Activated CD8-positive, alpha-beta memory T cell treated with anti-CD3 and anti-CD28 coated beads, Interleukin-2, amount 10 ng/mL, durations not matched to agents 7 days and 5 days (primary cell): Measurements from ENCODE around the gene DHX29. TPM values are rescaled to one million over a fixed set of nuclear protein-coding genes. Genes with fewer than 3 reads are reported as not detected.

Source experiments
- ATAC-seq: fragments of 150-1000 bp; cut with Tn5 transposase; one replicate; pipeline ENCODE4 v1.10.0; 2021; ENCODE audit warnings: moderate library complexity
- CTCF ChIA-PET: fragments of 350-600 bp; sonication (Branson Sonifier 250); formaldehyde crosslinking; loops from one replicate; lab custom pipeline; 2021; ENCODE audit warnings: antibody characterized with exemption; lab: Charles Lee
- DNase-seq: peaks from one replicate; pipeline ENCODE4 v3.0.0-alpha.2; 2020
- H3K27ac Mint-ChIP-seq: one replicate; pipeline ENCODE4 v1.8.0; 2021; ENCODE audit warnings: mild to moderate bottlenecking, mixed read lengths
- H3K27me3 Mint-ChIP-seq: one replicate; pipeline ENCODE4 v1.8.0; 2021; ENCODE audit warnings: mixed read lengths
- H3K36me3 Mint-ChIP-seq: one replicate; pipeline ENCODE4 v1.8.0; 2021; ENCODE audit warnings: mild to moderate bottlenecking, mixed read lengths
- H3K4me1 Mint-ChIP-seq: one replicate; pipeline ENCODE4 v1.8.0; 2021; ENCODE audit warnings: mixed read lengths
- H3K4me3 Mint-ChIP-seq: one replicate; pipeline ENCODE4 v1.8.0; 2021; ENCODE audit warnings: mild to moderate bottlenecking, moderate library complexity, mixed read lengths
- H3K9me3 Mint-ChIP-seq: one replicate; pipeline ENCODE4 v1.8.0; 2022; ENCODE audit warnings: low read depth, mixed read lengths
- total RNA-seq, 2 experiments: library from RNA; stranded (reverse); gene quantifications; one replicate each; pipeline ENCODE4 v1.2.3, GENCODE V29; 2021

The DHX29 gene
- total RNA-seq, 2 experiments from 2014 or later, result 17.1 to 17.3 TPM

DNA sequence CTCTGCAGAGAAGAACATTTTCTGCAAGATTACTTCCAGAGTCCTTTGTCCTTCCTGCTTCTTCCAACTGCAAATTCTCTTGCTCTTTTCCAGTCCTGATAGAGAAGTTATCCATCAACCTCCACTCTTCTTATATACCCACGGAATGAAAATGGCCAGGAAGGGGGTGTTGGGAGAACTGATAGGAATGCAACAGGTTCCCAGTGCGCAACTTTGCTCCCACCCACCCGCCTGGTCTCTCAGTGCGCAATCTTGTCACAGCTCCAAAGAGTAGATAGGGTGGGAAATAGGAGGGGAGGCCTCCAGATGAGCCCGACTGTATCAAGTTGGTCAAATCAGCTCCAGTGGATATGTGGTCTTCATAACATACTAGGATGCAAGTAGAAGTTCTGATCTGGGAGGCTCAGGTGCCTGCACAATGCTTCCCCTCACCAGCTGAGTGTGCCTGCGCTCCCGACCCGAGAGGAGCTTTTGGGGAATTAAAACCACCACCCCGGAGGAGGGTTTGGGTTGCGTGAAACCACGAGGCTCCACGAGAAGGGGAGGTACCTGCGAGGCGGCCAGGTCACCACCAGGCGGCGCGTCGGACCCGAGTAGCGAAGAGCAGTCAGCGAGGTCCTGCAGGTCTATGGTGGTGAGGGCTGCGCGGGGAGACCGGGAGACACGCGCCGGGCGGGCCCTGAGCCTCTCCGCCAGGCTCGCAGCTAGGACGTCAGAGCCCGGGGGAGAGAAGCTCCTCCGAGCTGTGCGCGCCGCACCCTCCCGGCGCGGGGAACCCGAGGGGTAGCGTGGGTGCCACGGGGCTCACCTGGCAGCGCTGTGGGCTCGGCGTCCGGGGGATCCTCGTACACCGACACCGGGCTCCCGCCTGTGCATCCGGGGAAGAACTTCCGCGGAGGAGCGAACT lies 81.2 kb downstream of the DHX29 start:
- peaks cover 30% of the 10 kb centered on the region for H3K4me1 Mint-ChIP-seq
- peak; percentile 76 for DNase-seq
- H3K27ac Mint-ChIP-seq, result no peak overlapping the region
- peak; percentile 62 for ATAC-seq
- peaks cover 4% of the 10 kb centered on the region for H3K36me3 Mint-ChIP-seq
- H3K27me3 Mint-ChIP-seq, result peaks cover 87% of the 10 kb centered on the region
- H3K9me3 Mint-ChIP-seq, result no peaks in the 10 kb centered on the region
- CTCF ChIA-PET, result interaction anchor here (0.6 to 2.4 kb wide), 12 partner anchors 8 to 466 kb away, joined by 3 to 9 read pairs (median 3); partner anchors contain the start of gene DHX29
- H3K4me3 Mint-ChIP-seq, result peak overlapping the region; percentile 45

DNA sequence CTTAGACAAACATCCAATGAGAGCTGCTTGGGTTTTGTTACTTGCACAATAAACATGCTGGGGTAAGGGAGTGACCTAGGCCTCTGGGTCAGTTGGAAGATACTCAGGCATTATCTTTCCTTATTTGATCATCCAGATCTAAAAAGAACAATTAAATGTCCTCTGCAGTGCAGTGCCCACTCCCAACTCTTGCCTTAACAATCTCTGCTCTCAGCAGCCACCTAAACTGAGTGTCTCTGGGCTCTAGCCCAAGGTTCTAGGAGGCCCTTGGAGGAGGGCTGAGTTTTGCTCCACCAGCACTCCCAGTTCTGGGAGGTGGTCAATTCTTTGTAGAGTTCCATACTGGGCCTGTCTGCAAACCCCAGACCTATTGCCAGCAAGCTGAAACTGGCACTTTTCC lies 82.1 kb downstream of the DHX29 start:
- Mint-ChIP-seq H3K9me3 (no peaks in the 10 kb centered on the region), H3K36me3 (peaks cover 4% of the 10 kb centered on the region), H3K4me1 (peaks cover 29% of the 10 kb centered on the region), H3K27me3 (peaks cover 87% of the 10 kb centered on the region), H3K27ac (no peak overlapping the region), H3K4me3 (peak overlapping the region; percentile 30)
- CTCF ChIA-PET, result interaction anchor here (1.2 to 2.4 kb wide), 3 partner anchors 11 to 54 kb away, joined by 3 to 9 read pairs (median 3); no protein-coding TSS in a partner anchor
- DNase-seq, result no peak
- no peak for ATAC-seq

DNA sequence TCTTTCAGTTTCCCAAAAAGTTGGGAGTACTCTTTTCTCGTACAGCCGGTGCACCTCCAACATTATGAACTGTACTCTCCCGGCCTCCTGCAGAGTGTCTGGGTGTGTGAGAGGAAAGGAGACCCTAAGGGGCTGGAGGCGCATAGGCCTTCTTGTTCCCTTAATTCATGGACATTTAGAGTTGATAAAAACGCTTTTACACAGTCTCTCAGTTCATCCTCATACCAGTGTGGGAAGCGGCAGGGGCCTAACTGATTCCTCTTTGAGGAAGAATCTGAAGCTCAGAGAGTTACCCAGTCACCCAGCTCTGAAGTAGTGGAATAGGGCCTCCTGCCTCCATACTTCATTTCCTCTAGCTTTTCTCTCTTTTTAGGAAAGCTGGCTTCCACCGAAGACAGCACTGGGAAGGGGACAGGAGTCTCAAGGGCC lies 83.7 kb downstream of the DHX29 start:
- Mint-ChIP-seq H3K4me3 (no peak overlapping the region), H3K9me3 (no peaks in the 10 kb centered on the region), H3K27me3 (peaks cover 86% of the 10 kb centered on the region), H3K27ac (no peak overlapping the region), H3K36me3 (peaks cover 4% of the 10 kb centered on the region), H3K4me1 (peaks cover 33% of the 10 kb centered on the region)
- DNase-seq, result no peak
- ATAC-seq, result no peak
- CTCF ChIA-PET, result interaction anchor here (1.1 kb wide), 2 partner anchors 9 to 52 kb away, joined by 3 to 5 read pairs; no protein-coding TSS in a partner anchor

DNA sequence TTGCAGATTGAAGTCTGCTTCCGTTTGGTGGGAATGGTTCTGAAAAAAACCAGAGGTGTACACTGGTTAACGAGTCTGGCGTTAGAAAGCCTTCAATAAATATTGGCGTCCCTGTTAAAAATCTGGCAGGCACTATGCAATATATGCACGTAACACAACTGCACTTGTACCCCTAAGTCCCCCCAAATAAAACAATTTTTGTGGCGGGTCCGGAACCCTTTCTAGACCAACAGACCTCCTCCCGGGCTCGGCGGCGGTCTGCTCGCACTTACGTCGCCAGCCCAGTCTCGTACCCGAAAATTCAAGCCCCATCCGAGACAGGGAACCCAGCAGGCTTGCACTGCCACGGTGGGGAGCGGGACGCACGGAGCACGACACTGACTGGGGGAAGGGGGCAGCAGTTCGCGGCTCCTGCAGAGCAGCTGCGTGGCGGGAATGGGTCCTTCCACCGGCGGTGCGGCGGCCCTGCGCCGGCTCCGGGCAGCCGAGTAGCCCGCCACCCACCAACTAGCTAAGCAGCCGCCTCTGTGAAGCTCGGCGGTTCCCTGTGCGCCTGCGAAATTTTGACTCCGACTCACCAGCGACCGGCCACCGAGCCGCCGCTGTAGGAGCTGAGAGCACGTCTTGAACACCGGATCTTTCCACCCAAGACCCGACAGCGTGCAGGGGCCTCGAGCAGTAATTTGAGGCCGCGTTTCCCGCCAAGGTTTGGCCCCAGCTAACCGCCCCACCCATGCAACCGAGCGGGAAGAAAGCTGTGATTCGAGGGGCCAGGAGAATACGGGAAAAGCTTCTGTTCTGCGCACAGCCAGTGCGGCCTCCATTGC lies 84.3 kb downstream of the DHX29 start:
- H3K9me3 Mint-ChIP-seq, result no peaks in the 10 kb centered on the region
- H3K27me3 Mint-ChIP-seq, result peaks cover 85% of the 10 kb centered on the region
- no peak for ATAC-seq
- CTCF ChIA-PET, result interaction anchor here (0.6 to 1.1 kb wide), 4 partner anchors 9 to 190 kb away, joined by 3 to 5 read pairs (median 4); partner anchors contain the start of gene CDC20B
- H3K36me3 Mint-ChIP-seq, result peaks cover 4% of the 10 kb centered on the region
- peaks cover 33% of the 10 kb centered on the region for H3K4me1 Mint-ChIP-seq
- H3K4me3 Mint-ChIP-seq, result peak overlapping the region; percentile 27
- H3K27ac Mint-ChIP-seq, result no peak overlapping the region
- DNase-seq, result no peak

DNA sequence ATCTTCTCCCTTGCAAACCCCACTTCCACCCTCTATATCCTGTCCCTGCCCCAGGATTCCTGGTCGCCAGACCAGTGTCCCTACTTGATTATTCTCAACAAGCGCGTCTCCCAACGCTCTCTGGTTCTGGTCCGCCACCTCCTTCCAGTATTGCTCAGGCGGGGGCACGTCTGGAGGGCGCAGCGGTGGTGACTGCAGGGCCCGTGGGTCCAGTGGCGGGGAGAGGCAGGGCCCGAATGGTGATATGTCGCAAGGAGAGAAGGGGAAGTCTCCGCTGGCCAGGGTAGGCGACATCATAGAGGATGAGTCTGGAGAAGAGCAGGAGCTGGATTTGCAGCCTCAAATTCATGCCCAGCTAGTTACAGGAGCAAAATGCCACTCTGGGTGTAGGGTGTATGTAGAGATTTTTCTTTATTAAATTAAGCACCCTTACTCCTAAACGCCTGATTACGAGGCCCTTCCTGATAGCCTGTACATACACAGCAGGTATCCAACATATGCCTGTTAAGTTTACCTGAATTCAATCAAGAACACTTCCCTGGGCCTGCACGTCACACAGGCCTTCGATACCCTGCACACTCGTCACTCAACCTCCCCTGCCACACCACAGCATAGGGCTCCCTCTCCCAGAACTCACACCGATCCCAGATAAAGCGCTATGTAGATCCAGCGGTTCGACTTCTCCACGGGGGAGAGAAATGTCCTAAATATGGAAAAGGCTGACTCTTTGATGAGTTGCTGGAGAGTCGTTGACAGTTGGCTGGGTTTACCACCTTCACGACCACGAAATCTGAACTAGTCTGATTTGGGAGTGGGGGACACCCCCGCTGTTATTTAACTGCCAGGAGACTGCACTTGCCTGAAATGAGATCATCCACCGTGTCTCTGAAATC lies 85.2 kb downstream of the DHX29 start:
- H3K9me3 Mint-ChIP-seq, result no peaks in the 10 kb centered on the region
- H3K27me3 Mint-ChIP-seq, result peaks cover 81% of the 10 kb centered on the region
- CTCF ChIA-PET, result interaction anchor here (0.7 to 2.2 kb wide), 4 partner anchors 9 to 49 kb away, joined by 3 to 10 read pairs (median 6); partner anchors contain the start of genes CCNO and CDC20B
- peaks cover 4% of the 10 kb centered on the region for H3K36me3 Mint-ChIP-seq
- peaks cover 25% of the 10 kb centered on the region for H3K4me1 Mint-ChIP-seq
- no peak for ATAC-seq
- H3K27ac Mint-ChIP-seq, result no peak overlapping the region
- H3K4me3 Mint-ChIP-seq, result peak overlapping the region; percentile 27
- no peak for DNase-seq

DNA sequence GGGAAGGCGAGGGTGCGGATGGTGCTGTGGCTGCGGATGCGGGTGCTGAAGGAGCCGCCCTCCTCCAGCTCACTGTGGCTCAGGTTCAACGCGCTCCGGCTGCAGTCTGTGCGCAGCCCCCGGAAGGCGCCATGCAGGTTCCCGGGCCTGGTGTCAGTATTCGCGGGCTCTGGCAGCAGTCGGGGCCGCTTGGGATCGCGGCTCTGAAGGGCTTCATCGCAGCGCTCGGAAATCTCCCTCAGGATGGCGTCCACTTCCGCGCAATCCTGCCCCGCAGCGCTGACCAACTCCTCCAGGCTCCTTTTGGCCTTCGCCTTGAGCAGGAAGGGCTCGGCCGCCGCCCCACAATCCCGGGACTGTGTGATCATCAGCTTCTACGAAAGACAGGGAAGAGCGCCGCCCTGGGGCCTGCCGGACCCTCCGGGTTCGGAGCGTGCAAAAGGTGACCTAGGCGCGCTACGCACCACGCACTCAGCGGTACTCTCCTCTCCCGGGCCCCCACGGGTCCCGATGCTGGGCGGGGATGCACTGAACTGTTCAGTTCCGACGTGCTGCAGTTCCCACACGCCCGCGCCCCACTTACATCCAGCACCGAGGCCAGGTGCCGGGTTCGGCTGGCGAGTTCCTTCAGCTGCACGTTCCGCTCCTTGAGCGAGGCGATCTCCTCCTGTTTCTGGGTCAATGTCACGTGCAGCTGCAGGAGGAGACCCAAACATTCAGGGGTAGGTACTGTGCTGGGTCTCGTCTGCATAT lies 86.9 kb downstream of the DHX29 start:
- Mint-ChIP-seq H3K4me1 (peaks cover 20% of the 10 kb centered on the region), H3K27me3 (peaks cover 78% of the 10 kb centered on the region), H3K27ac (no peak overlapping the region), H3K9me3 (no peaks in the 10 kb centered on the region), H3K4me3 (peak overlapping the region; percentile 63), H3K36me3 (peaks cover 4% of the 10 kb centered on the region)
- DNase-seq (no peak), ATAC-seq (peak; percentile 56)
- CTCF ChIA-PET, result interaction anchor here (0.6 to 2.2 kb wide), 4 partner anchors 11 to 59 kb away, joined by 3 to 10 read pairs (median 6); partner anchors contain the start of gene CCNO

DNA sequence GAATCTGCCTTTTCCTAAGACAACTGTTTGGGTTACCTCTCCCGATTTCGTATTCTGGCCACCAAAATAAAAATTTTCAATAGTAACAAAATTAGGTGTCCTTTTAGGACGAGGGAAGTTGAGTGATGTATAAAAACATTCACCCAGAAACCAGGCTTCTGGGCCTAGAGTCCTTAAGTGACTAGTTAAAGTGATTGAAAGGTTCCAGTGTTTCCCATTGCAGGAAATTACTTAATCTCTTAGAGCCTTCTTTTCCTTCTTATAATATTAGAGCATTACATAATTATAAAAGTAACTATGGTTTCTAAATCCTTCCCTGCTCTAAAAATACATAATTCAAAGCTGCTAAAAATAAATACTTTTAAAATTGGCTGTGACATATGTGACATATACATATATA lies 87.7 kb downstream of the DHX29 start:
- Mint-ChIP-seq H3K36me3 (peaks cover 4% of the 10 kb centered on the region), H3K27me3 (peaks cover 74% of the 10 kb centered on the region), H3K27ac (no peak overlapping the region), H3K4me1 (peaks cover 20% of the 10 kb centered on the region), H3K4me3 (peak overlapping the region; percentile 63), H3K9me3 (no peaks in the 10 kb centered on the region)
- ATAC-seq (no peak), DNase-seq (no peak)
- CTCF ChIA-PET, result no interaction called here

DNA sequence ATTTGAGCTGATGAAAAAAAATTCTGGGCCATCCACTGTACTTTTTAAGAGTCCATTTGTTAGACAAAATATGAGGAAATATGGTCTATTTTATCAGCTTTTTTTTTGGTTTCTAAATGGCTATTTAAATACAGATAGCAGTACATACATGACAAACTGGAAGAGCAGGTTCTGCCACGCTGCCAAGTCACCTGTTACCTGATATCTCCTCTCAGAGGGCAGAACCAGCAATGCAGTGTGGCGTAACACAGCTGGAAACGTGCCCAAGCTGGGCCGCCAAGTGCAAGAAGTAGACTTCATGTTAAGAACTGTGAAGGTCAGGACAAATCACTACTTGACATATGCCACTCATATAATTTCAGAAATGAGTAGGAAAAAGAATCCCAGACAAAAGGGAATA lies 88.5 kb downstream of the DHX29 start:
- DNase-seq, result no peak
- Mint-ChIP-seq H3K9me3 (no peaks in the 10 kb centered on the region), H3K4me1 (peaks cover 20% of the 10 kb centered on the region), H3K27me3 (peaks cover 72% of the 10 kb centered on the region), H3K4me3 (no peak overlapping the region), H3K36me3 (peaks cover 4% of the 10 kb centered on the region), H3K27ac (no peak overlapping the region)
- ATAC-seq, result no peak
- CTCF ChIA-PET, result interaction anchor here (0.8 to 0.9 kb wide), 2 partner anchors 40 to 47 kb away, joined by 3 read pairs; no protein-coding TSS in a partner anchor

DNA sequence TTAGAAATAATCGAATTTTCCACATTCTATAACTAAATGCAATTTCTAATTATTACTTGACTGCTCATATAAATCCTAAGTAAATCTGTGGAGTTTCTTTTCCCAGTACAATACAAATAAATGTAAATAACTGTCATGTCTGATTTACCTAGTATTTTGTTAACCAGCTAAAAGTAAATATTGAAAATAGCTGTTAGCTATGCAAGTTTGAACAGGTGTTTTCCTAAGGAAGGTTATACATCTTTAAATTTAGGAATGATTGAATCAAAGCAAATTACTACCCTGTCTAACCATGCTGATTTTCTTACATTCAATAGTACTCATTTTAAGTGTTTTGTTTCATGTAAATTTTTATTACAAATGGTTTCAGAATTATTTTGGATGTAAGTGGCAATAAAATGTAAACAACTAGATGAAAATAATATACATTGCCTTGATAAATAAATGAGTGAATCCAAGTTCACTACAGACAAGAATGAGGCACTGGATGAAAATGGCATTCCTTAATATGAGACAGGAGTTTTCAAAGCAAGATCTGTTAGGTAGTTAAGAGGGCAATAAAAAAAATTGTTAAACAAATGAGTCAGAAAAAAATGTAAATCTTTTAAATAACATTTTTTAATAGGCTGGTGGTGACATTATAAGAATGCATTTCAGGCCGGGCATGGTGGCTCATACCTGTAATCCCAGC lies 96.2 kb downstream of the DHX29 start:
- H3K4me3 Mint-ChIP-seq, result no peak overlapping the region
- H3K4me1 Mint-ChIP-seq, result peaks cover 3% of the 10 kb centered on the region
- H3K36me3 Mint-ChIP-seq, result no peaks in the 10 kb centered on the region
- no peaks in the 10 kb centered on the region for H3K9me3 Mint-ChIP-seq
- no peak for DNase-seq
- ATAC-seq, result no peak
- peaks cover 46% of the 10 kb centered on the region for H3K27me3 Mint-ChIP-seq
- CTCF ChIA-PET, result no interaction called here
- H3K27ac Mint-ChIP-seq, result no peak overlapping the region
